ENCODE measurements around the gene OCRL.
"Not testable (repeated sequence)": the region's sequence is repeated elsewhere in the genome, so short reads cannot be mapped to it uniquely, and the experiment has no call there.

DNA sequence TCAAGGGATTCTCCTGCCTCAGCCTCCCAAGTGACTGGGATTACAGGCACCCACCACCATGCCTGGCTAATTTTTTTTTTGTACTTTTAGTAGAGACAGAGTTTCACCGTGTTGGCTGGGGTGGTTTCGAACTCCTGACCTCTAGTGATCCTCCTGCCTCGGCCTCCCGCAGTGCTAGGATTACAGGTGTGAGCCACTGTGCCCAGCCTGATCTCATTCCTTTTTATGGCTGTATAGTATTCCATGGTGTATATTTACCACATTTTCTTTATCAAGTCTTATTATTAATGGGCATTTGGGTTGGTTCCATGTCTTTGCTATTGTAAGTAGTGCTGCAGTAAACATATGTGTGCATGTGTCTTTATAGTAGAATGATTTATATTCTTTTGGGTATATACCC is 33.6 kb downstream of the OCRL start:
- not testable (repeated sequence) for TF ChIP-seq POLR2A (IDR thresholded peaks at IDR 0.05)
- TF ChIP-seq, protein P1, sequence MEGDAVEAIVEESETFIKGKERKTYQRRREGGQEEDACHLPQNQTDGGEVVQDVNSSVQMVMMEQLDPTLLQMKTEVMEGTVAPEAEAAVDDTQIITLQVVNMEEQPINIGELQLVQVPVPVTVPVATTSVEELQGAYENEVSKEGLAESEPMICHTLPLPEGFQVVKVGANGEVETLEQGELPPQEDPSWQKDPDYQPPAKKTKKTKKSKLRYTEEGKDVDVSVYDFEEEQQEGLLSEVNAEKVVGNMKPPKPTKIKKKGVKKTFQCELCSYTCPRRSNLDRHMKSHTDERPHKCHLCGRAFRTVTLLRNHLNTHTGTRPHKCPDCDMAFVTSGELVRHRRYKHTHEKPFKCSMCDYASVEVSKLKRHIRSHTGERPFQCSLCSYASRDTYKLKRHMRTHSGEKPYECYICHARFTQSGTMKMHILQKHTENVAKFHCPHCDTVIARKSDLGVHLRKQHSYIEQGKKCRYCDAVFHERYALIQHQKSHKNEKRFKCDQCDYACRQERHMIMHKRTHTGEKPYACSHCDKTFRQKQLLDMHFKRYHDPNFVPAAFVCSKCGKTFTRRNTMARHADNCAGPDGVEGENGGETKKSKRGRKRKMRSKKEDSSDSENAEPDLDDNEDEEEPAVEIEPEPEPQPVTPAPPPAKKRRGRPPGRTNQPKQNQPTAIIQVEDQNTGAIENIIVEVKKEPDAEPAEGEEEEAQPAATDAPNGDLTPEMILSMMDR (IDR thresholded peaks at IDR 0.05), result not testable (repeated sequence)

All from gastroesophageal sphincter (tissue), 3 donors.